Epithelial cell of esophagus (primary cell): Measurements from ENCODE around the gene FBXL13.
"Not testable (repeated sequence)": the region's sequence is repeated elsewhere in the genome, so short reads cannot be mapped to it uniquely, and the experiment has no call there.

Experiments used
- DNase-seq: peaks from one replicate; pipeline ENCODE4 v3.0.0; 2010; ENCODE audit warnings: low read depth
- H3K4me3 ChIP-seq: 2 replicates; pipeline ENCODE4 v1.5.1; 2011; ENCODE audit warnings: mild to moderate bottlenecking, low read length, control low read depth
- TF ChIP-seq, protein P1 (sequence below): IDR thresholded peaks from 2 replicates; pipeline ENCODE4 v1.5.1; 2011; ENCODE audit warnings: low read depth, mild to moderate bottlenecking, low read length, control low read depth, inconsistent platforms; ENCODE audit not compliant: insufficient read depth; ENCODE audit errors: missing control alignments

FBXL13 gene

DNA sequence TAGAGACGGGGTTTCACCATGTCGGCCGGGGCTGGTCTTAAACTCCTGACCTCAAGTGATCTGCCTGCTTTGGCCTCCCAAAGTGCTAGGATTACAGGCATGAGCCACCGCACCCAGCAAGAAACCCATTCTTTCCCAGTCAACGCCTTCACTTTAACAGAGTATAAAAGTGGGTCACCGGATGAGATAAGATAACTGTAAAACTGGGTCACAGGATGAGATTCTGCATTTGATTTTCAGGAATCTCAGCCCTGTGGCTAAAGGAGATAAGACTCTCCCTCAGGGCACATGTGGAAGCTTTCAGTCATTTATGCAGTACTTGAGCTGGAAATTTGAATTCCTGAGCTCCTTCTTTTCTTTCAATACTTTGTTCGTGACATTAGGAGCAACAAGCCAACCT is 91.0 kb downstream of the FBXL13 start:
- TF ChIP-seq, protein P1, sequence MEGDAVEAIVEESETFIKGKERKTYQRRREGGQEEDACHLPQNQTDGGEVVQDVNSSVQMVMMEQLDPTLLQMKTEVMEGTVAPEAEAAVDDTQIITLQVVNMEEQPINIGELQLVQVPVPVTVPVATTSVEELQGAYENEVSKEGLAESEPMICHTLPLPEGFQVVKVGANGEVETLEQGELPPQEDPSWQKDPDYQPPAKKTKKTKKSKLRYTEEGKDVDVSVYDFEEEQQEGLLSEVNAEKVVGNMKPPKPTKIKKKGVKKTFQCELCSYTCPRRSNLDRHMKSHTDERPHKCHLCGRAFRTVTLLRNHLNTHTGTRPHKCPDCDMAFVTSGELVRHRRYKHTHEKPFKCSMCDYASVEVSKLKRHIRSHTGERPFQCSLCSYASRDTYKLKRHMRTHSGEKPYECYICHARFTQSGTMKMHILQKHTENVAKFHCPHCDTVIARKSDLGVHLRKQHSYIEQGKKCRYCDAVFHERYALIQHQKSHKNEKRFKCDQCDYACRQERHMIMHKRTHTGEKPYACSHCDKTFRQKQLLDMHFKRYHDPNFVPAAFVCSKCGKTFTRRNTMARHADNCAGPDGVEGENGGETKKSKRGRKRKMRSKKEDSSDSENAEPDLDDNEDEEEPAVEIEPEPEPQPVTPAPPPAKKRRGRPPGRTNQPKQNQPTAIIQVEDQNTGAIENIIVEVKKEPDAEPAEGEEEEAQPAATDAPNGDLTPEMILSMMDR: no peak
- DNase-seq: no peak

DNA sequence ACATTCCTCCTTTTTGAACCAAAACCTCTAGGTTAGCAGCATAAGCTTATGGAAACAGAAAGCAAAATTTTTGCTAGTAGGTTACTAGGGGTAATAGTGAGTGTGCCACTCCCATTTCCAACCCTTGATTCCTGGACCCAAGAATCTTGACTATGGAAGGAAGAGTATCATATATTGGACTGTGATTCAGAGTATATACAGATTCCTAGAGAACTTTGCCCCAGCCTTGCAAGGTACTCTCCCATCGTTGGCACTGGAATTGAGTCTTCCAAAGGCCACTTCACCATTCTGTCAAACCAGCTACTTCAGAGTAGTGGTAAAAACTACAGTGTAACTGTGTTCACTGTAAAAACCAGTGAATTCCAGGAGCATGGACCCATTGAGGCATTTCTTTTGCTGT is 92.4 kb downstream of the FBXL13 start:
- no peak overlapping the region for H3K4me3 ChIP-seq
- TF ChIP-seq, protein P1: no peak
- DNase-seq: no peak

More for the DNA sequence above, 91.0 kb downstream of the FBXL13 start:
- no peak overlapping the region for H3K4me3 ChIP-seq

DNA sequence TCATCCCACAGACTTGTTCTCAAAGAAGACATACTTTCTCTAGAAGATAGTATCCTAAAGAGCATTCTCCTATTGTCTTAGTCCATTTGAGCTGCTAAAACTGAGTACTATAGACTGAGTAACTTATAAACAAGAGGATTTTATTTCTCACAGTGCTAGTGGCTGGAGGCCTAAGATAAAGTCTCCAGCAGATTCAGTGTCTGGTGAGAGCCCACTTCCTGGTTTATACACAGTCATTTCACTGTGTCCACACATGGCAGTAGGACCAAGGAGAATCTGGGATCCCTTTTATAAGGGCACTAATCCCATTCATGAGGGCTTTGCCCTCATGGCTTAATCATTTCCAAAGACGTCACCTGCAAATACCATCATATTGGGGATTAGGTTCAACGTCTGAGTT is 93.1 kb downstream of the FBXL13 start:
- TF ChIP-seq, protein P1: no peak

DNA sequence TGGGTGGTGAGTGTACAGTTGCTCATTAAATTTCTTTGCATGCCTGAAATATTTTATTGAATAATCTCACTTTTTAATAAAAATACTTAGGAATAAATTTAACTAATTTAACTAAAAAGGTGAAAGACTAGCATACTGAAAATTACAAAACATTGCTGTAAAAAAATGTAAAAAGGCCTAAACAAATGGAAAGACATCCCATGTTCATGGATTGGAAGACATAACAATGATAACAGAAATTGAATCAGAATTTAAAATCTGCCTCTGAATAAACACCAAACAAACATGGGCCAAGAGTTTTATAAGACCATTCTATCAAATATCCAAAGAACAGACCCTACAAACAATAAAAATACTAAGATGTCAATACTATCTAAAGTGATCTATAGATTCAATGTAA is 94.9 kb downstream of the FBXL13 start:
- H3K4me3 ChIP-seq: no peak overlapping the region
- no peak for DNase-seq
- TF ChIP-seq, protein P1: no peak

More for the DNA sequence above, 93.1 kb downstream of the FBXL13 start:
- H3K4me3 ChIP-seq: no peak overlapping the region
- DNase-seq: no peak

DNA sequence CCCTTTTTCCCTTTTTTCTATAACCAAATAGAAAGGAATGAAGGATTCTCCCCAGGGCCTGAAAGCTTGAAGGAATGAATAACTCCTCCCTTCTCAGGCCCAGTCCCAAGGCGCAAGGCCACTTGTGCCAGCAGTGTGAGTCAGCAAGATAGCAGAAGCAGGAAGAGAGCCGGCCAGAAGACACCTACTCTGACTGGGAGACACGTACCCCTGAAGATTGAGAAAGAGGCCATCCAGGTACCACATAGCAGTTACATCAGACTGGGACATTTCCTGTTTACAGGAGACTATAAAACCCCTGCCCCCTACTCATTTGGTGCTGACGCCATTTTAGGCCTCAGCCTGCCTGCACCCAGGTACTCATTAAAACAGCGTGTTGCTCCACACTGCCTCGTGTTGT is 96.3 kb downstream of the FBXL13 start:
- peak; percentile 88 for DNase-seq
- no peak overlapping the region for H3K4me3 ChIP-seq
- TF ChIP-seq, protein P1: no peak

DNA sequence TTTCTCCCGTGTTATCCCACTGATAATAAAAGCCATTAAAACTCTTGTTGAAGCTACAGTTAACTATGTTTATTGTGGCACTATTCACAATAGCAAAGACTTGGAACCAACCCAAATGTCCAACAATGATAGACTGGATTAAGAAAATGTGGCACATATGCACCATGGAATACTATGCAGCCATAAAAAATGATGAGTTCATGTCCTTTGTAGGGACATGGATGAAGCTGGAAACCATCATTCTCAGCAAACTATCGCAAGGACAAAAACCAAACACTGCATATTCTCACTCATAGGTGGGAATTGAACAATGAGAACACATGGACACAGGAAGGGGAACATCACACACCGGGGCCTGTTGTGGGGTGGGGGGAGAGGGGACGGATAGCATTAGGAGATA is 97.0 kb downstream of the FBXL13 start:
- H3K4me3 ChIP-seq, DNase-seq: not testable (repeated sequence)

DNA sequence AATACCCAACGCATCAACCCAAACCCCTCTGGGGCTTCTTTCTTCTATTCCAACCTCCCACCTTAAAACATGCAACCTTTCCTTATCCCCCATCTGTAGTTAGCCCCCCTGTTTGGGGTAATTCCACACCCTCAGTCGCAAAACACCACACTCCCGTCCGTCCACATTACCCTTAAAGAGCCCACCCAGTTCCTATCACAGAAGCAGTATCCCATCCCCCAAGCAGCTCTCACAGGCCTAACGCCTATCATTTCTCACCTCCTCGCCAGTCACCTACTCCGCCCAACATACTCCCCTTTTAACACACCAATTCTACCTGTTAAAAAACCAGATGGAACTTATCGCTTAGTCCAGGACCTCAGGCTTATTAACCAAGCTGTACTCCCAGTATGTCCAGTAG is 98.1 kb downstream of the FBXL13 start:
- H3K4me3 ChIP-seq: no peak overlapping the region
- no peak for DNase-seq
- TF ChIP-seq, protein P1: no peak
